NT2/D1 (cell line): ENCODE measurements around the gene GPR137C.
"Not testable (repeated sequence)": the region's sequence is repeated elsewhere in the genome, so short reads cannot be mapped to it uniquely, and the experiment has no call there.

Experiments used
- DNase-seq: peaks from one replicate; pipeline ENCODE4 v3.0.0-alpha.2; 2011; ENCODE audit warnings: low read depth, low spot score
- H3K27me3 ChIP-seq: 2 replicates; pipeline ENCODE4 v1.6.0; 2011; ENCODE audit warnings: mild to moderate bottlenecking; ENCODE audit not compliant: insufficient read length, insufficient read depth
- H3K36me3 ChIP-seq: 2 replicates; pipeline ENCODE4 v1.6.1; 2011; ENCODE audit warnings: mild to moderate bottlenecking, low read length, mixed read lengths; ENCODE audit not compliant: insufficient read depth, insufficient read length
- H3K4me1 ChIP-seq: 2 replicates; pipeline ENCODE4 v1.5.1; 2011; ENCODE audit not compliant: insufficient read depth, insufficient read length
- H3K4me3 ChIP-seq: 2 replicates; pipeline ENCODE4 v1.5.1; 2011; ENCODE audit warnings: low read depth; ENCODE audit not compliant: insufficient read length
- H3K9ac ChIP-seq: 2 replicates; pipeline ENCODE4 v1.6.0; 2011; ENCODE audit warnings: low read depth; ENCODE audit not compliant: insufficient read length
- H3K9me3 ChIP-seq: 2 replicates; pipeline ENCODE4 v1.5.1; 2011; ENCODE audit warnings: mild to moderate bottlenecking, low read length; ENCODE audit not compliant: insufficient read depth
- SUZ12 ChIP-seq: IDR thresholded peaks from 2 replicates; pipeline ENCODE4 v1.6.1; 2011; ENCODE audit not compliant: insufficient read length, insufficient read depth; ENCODE audit errors: extremely low read depth
- YY1 ChIP-seq: IDR thresholded peaks from 2 replicates; pipeline ENCODE4 v1.6.1; 2011; ENCODE audit not compliant: insufficient read length, insufficient read depth
- ZNF274 ChIP-seq: IDR thresholded peaks from 2 replicates; pipeline ENCODE4 v1.6.1; 2011; ENCODE audit warnings: mild to moderate bottlenecking, low read depth, low read length

The GPR137C gene

GRCh38 chr14:52551205-52551604, 1.4 kb upstream of the GPR137C start:
- no peak for DNase-seq
- Histone ChIP-seq H3K9me3 (no peaks in the 10 kb centered on the region; the same call in 1 of the 2 replicates), H3K9ac (peak overlapping the region; percentile 82), H3K27me3 (peaks cover 4% of the 10 kb centered on the region), H3K4me3 (peak overlapping the region; percentile 80), H3K36me3 (no peaks in the 10 kb centered on the region), H3K4me1 (no peaks in the 10 kb centered on the region)
- no peak for TF ChIP-seq ZNF274
- no peak for TF ChIP-seq YY1
- no peak for TF ChIP-seq SUZ12

DNA sequence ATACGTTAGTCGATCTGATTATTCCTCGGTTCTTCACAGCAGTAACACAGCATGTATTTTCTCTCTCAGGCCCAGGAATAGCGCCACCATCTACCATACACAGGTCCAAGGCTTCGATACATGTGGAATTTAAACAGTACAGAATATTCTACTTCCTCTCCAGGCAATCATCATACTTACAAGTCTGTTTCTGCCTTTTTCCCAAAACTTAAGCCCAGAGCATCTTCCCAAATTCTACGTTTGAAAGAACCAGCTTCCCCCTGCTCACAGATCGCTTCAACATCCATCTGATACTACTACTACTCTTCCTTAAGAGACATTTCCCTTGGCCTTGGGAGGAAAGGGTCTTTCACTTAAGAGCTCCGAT, 957 bp upstream of the GPR137C start:
- Histone ChIP-seq H3K36me3 (no peaks in the 10 kb centered on the region), H3K4me3 (peak overlapping the region; percentile 80), H3K27me3 (peaks cover 4% of the 10 kb centered on the region), H3K9me3 (no peaks in the 10 kb centered on the region; the same call in 1 of the 2 replicates), H3K4me1 (no peaks in the 10 kb centered on the region), H3K9ac (peak overlapping the region; percentile 82)
- TF ChIP-seq ZNF274 = no peak
- TF ChIP-seq SUZ12 = no peak
- no peak for TF ChIP-seq YY1
- DNase-seq = no peak

DNA sequence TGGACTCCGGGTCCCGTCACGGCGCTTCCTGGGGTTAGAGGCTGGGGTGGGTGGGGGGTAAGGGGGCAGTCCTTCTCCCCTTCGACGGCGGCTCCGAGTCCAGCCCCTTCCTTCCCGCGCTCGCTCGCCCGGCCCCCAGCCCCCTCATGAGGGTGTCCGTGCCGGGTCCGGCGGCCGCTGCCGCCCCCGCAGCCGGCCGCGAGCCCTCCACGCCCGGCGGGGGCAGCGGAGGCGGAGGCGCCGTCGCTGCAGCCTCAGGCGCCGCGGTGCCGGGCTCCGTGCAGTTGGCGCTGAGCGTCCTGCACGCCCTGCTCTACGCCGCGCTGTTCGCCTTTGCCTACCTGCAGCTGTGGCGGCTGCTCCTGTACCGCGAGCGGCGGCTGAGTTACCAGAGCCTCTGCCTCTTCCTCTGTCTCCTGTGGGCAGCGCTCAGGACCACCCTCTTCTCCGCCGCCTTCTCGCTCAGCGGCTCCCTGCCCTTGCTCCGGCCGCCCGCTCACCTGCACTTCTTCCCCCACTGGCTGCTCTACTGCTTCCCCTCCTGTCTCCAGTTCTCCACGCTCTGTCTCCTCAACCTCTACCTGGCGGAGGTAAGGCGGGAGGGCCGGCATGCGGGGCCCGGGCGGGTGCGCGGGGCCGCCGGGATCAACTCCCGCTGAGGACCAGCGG, 500 bp downstream of the GPR137C start:
- peaks cover 4% of the 10 kb centered on the region for H3K27me3 ChIP-seq
- DNase-seq = no peak
- H3K4me3 ChIP-seq = peak overlapping the region; percentile 75
- H3K9me3 ChIP-seq = no peaks in the 10 kb centered on the region; the same call in 1 of the 2 replicates
- H3K4me1 ChIP-seq = no peaks in the 10 kb centered on the region
- no peak for TF ChIP-seq YY1
- TF ChIP-seq ZNF274 = no peak
- no peak for TF ChIP-seq SUZ12
- H3K9ac ChIP-seq = peak overlapping the region; percentile 85
- H3K36me3 ChIP-seq = no peaks in the 10 kb centered on the region

DNA sequence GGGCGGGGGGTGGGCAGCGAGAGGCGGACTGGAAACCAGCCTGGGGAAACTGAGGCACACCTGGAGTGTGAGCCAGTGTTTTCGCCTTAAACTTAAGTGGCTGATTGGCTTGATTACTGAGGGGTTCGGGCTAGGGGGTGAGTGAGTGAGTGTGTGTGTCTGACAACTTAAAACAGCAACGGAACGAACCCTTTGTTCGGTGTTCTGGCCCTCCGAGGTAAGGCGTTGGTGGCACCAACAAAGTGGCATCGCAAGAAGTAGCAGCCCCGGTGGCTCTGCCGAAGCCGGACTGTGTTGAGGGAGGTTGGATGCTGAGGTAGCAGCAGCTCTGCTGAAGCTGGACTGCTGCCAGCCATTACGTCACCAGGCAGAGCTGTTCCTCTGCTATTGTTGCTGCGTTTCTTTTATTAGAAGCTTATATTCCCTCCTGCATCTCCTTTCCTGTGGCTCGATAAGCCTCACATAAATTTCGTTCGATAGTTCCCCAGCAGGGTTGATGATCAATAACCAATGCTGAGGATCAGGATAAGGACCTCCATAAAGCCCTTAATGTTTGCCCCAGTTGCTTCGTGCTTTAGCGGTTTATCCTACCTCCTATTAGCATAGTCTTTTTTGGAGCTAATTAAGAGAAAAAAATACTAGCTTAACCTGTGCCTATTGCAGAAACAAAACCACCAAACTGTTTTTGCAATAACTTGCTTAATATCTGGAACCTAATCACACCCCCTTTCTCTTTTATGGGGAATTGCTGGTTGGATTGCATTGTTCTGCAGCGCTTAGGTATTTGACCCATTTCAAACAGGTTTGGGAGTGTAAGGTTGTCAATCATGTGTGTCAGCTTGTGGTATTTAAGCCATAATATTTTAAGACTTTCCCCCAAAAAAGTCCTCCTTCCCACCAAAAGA, 1.3 kb downstream of the GPR137C start:
- H3K27me3 ChIP-seq = peaks cover 4% of the 10 kb centered on the region
- no peaks in the 10 kb centered on the region for H3K4me1 ChIP-seq
- no peaks in the 10 kb centered on the region for H3K9me3 ChIP-seq
- peak overlapping the region; percentile 85 for H3K9ac ChIP-seq
- TF ChIP-seq SUZ12 (no peak), YY1 (no peak), ZNF274 (no peak)
- peak overlapping the region; percentile 75 for H3K4me3 ChIP-seq
- H3K36me3 ChIP-seq = no peaks in the 10 kb centered on the region
- peak; percentile 30 for DNase-seq

DNA sequence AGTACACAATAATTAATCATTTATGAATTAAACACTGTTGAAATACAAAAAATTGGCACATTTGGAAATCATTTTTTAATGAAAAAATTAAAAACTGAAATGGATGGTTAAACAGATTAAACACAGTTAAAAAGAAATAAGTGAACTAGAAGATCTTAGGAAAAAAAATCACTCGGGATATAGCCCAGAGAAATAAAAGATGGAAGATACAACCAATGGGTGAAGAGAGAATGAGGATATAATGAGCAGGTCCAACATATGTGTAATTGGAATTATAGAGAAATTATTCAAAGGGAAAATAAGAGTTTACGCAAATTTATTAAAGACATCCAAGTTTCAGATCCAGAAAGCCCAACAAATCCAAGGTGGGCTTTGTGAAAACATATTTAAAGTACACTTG, 6.1 kb downstream of the GPR137C start:
- H3K4me1 ChIP-seq = no peaks in the 10 kb centered on the region
- H3K27me3 ChIP-seq = peaks cover 4% of the 10 kb centered on the region
- no peak for TF ChIP-seq ZNF274
- TF ChIP-seq YY1 = no peak
- TF ChIP-seq SUZ12 = no peak
- no peak for DNase-seq
- H3K4me3 ChIP-seq = no peak overlapping the region
- H3K9ac ChIP-seq = no peak overlapping the region
- H3K36me3 ChIP-seq = no peaks in the 10 kb centered on the region
- no peaks in the 10 kb centered on the region for H3K9me3 ChIP-seq

DNA sequence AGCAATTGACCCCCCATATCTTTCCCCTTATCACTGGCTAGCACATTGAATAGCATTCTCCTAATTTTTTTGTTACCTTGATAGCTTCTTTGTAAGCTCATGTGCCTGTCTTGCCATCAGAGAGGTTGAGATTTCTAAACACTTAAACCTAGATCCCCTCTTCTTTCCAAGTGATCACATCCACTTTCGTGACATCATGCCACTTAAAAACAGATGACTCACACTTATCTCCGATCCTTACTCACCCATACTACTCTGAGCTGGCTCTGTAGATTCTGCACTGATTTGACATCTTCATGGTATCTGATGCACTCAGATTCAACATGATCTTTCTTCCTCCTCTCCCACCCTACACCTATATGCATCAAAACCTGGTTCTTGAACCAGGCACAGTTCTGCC, 10.5 kb downstream of the GPR137C start:
- no peak for TF ChIP-seq SUZ12
- no peak for TF ChIP-seq YY1
- TF ChIP-seq ZNF274 = no peak
- no peaks in the 10 kb centered on the region for H3K4me1 ChIP-seq
- no peak for DNase-seq
- H3K9me3 ChIP-seq = no peaks in the 10 kb centered on the region
- no peaks in the 10 kb centered on the region for H3K36me3 ChIP-seq
- no peaks in the 10 kb centered on the region for H3K27me3 ChIP-seq
- no peak overlapping the region for H3K4me3 ChIP-seq
- no peak overlapping the region for H3K9ac ChIP-seq

GRCh38 chr14:52568454-52568853, 15.8 kb downstream of the GPR137C start:
- H3K27me3 ChIP-seq, H3K9ac ChIP-seq, H3K36me3 ChIP-seq, H3K4me1 ChIP-seq, H3K4me3 ChIP-seq, H3K9me3 ChIP-seq: not testable (repeated sequence)
- peak; percentile 49 for DNase-seq

DNA sequence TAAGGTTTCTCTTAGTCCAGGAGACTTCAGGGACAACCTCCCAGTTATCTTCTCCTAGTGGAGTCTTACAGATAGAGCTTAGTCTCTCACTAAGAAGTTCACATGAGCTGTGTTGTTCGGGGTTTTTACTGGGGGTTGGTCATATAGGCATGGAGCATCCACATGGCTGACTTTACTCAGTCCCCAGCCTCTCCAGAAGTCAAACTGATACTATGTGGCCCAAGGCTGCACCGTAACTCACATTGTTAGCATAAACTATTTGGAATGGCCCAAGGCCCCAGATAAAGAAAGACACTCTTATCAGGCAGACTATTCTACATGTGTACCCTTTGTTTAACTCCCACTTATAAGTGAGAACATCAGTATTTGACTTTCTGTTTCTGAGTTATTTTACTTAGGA, 23.2 kb downstream of the GPR137C start:
- no peaks in the 10 kb centered on the region for H3K27me3 ChIP-seq
- H3K4me3 ChIP-seq = no peak overlapping the region
- no peak for TF ChIP-seq ZNF274
- TF ChIP-seq SUZ12 = no peak
- no peak for TF ChIP-seq YY1
- H3K9me3 ChIP-seq = no peaks in the 10 kb centered on the region
- no peak overlapping the region for H3K9ac ChIP-seq
- no peaks in the 10 kb centered on the region for H3K4me1 ChIP-seq
- DNase-seq = no peak
- H3K36me3 ChIP-seq = no peaks in the 10 kb centered on the region
